Activated CD4-positive, alpha-beta T cell treated with anti-CD3 and anti-CD28 coated beads for 36 hours (primary cell): ENCODE measurements around the gene GMNN. TPM values are rescaled to one million over a fixed set of nuclear protein-coding genes. Genes with fewer than 3 reads are reported as not detected.

Experiments used
- ATAC-seq: fragments of 200-7000 bp; cut with Tn5 transposase; one replicate; pipeline ENCODE4 v1.10.0; 2021; ENCODE audit warnings: mild to moderate bottlenecking, moderate library complexity
- CTCF ChIA-PET: fragments of 350-600 bp; sonication (Branson Sonifier 250); formaldehyde crosslinking; loops from one replicate; lab custom pipeline; 2021; ENCODE audit warnings: antibody characterized with exemption; lab: Charles Lee
- POLR2A ChIA-PET: fragments of 350-600 bp; sonication (Branson Sonifier 250); formaldehyde crosslinking; loops from one replicate; lab custom pipeline; 2021; ENCODE audit warnings: antibody characterized with exemption, inconsistent platforms; lab: Charles Lee
- DNase-seq: peaks from one replicate; pipeline ENCODE4 v3.0.0-alpha.2; 2020
- H3K27ac Mint-ChIP-seq: one replicate; pipeline ENCODE4 v1.8.0; 2021; ENCODE audit warnings: mixed read lengths
- H3K27me3 Mint-ChIP-seq: one replicate; pipeline ENCODE4 v1.8.0; 2021; ENCODE audit warnings: mixed read lengths
- H3K36me3 Mint-ChIP-seq: one replicate; pipeline ENCODE4 v1.8.0; 2021; ENCODE audit warnings: low read depth, mixed read lengths
- H3K4me1 Mint-ChIP-seq: one replicate; pipeline ENCODE4 v1.8.0; 2021; ENCODE audit warnings: mixed read lengths
- H3K4me3 Mint-ChIP-seq: one replicate; pipeline ENCODE4 v1.8.0; 2021; ENCODE audit warnings: mild to moderate bottlenecking, moderate library complexity, mixed read lengths
- H3K9me3 Mint-ChIP-seq: one replicate; pipeline ENCODE4 v1.8.0; 2021; ENCODE audit warnings: low read depth, mixed read lengths
- intact Hi-C, 2 experiments: fragments of 100-400 bp; cut with DNase I in 1 of 2; cut with micrococcal nuclease in 1 of 2; formaldehyde crosslinking; loops; one replicate each; pipeline versions ENCODE4 v1.14.2 to v1.15.1; 2022 to 2024; cut with DNase I, micrococcal nuclease
- total RNA-seq, 2 experiments: library from RNA; stranded (reverse); gene quantifications; one replicate each; pipeline ENCODE4 v1.2.3, GENCODE V29; 2021

GMNN gene
- total RNA-seq, 2 experiments from 2014 or later: 74.0 to 76.1 TPM

GRCh38 chr6:24799541-24799915 lies 24.8 kb downstream of the GMNN start:
- no peak overlapping the region for H3K4me3 Mint-ChIP-seq
- peak overlapping the region; percentile 37 for H3K27ac Mint-ChIP-seq
- peaks cover 16% of the 10 kb centered on the region for H3K36me3 Mint-ChIP-seq
- intact Hi-C loops: loop anchor here in 1 of 2 experiments (5.0 kb wide), 1 partner anchor 273 kb away; no protein-coding TSS in a partner anchor
- no peaks in the 10 kb centered on the region for H3K9me3 Mint-ChIP-seq
- ATAC-seq: no peak
- POLR2A ChIA-PET: no interaction called here
- peaks cover 33% of the 10 kb centered on the region for H3K4me1 Mint-ChIP-seq
- CTCF ChIA-PET: no interaction called here
- no peaks in the 10 kb centered on the region for H3K27me3 Mint-ChIP-seq
- no peak for DNase-seq

GRCh38 chr6:24802271-24803059 lies 27.7 kb downstream of the GMNN start:
- peaks cover 19% of the 10 kb centered on the region for H3K4me1 Mint-ChIP-seq
- ChIA-PET CTCF (no interaction called here), POLR2A (no interaction called here)
- no peak overlapping the region for H3K4me3 Mint-ChIP-seq
- H3K27ac Mint-ChIP-seq: no peak overlapping the region
- H3K27me3 Mint-ChIP-seq: no peaks in the 10 kb centered on the region
- peaks cover 24% of the 10 kb centered on the region for H3K36me3 Mint-ChIP-seq
- ATAC-seq (no peak), DNase-seq (no peak)
- intact Hi-C loops: no loop called here
- no peaks in the 10 kb centered on the region for H3K9me3 Mint-ChIP-seq

- no peak for DNase-seq
- H3K27me3 Mint-ChIP-seq: no peaks in the 10 kb centered on the region
- ChIA-PET POLR2A (no interaction called here), CTCF (interaction anchor here (0.5 to 1.7 kb wide), 2 partner anchors 11 to 118 kb away, joined by 3 to 4 read pairs; no protein-coding TSS in a partner anchor)
- ATAC-seq: no peak
- no peak overlapping the region for H3K27ac Mint-ChIP-seq
- peaks cover 27% of the 10 kb centered on the region for H3K36me3 Mint-ChIP-seq
- intact Hi-C loops: no loop called here
- no peaks in the 10 kb centered on the region for H3K4me1 Mint-ChIP-seq
- H3K4me3 Mint-ChIP-seq: no peak overlapping the region
- H3K9me3 Mint-ChIP-seq: no peaks in the 10 kb centered on the region
Measured at GRCh38 chr6:24807584-24807983, 32.8 kb downstream of the GMNN start.

GRCh38 chr6:24809728-24810127 lies 35.0 kb downstream of the GMNN start:
- ChIA-PET CTCF (no interaction called here), POLR2A (no interaction called here)
- Mint-ChIP-seq H3K27me3 (no peaks in the 10 kb centered on the region), H3K4me3 (no peak overlapping the region), H3K9me3 (no peaks in the 10 kb centered on the region), H3K4me1 (no peaks in the 10 kb centered on the region), H3K36me3 (peaks cover 23% of the 10 kb centered on the region), H3K27ac (no peak overlapping the region)
- intact Hi-C loops: no loop called here
- no peak for ATAC-seq
- no peak for DNase-seq

- Mint-ChIP-seq H3K9me3 (no peaks in the 10 kb centered on the region), H3K4me1 (peaks cover 3% of the 10 kb centered on the region), H3K4me3 (no peak overlapping the region), H3K27me3 (no peaks in the 10 kb centered on the region), H3K36me3 (peaks cover 29% of the 10 kb centered on the region), H3K27ac (no peak overlapping the region)
- ATAC-seq: no peak
- POLR2A ChIA-PET: no interaction called here
- DNase-seq: no peak
- intact Hi-C loops: no loop called here
- CTCF ChIA-PET: no interaction called here
Measured at GRCh38 chr6:24818346-24818745, 43.6 kb downstream of the GMNN start.

GRCh38 chr6:24821860-24822444 lies 47.2 kb downstream of the GMNN start:
- Mint-ChIP-seq H3K4me3 (no peak overlapping the region), H3K36me3 (peaks cover 42% of the 10 kb centered on the region), H3K27me3 (no peaks in the 10 kb centered on the region), H3K9me3 (no peaks in the 10 kb centered on the region), H3K4me1 (peaks cover 3% of the 10 kb centered on the region), H3K27ac (peak overlapping the region; percentile 72)
- no peak for DNase-seq
- ChIA-PET POLR2A (no interaction called here), CTCF (interaction anchor here (0.7 to 2.0 kb wide), 6 partner anchors 13 to 196 kb away, joined by 3 to 6 read pairs (median 4); no protein-coding TSS in a partner anchor)
- ATAC-seq: no peak
- intact Hi-C loops: no loop called here

- peaks cover 3% of the 10 kb centered on the region for H3K4me1 Mint-ChIP-seq
- CTCF ChIA-PET: interaction anchor here (0.8 to 1.3 kb wide), 3 partner anchors 13 to 184 kb away, joined by 3 to 6 read pairs (median 4); no protein-coding TSS in a partner anchor
- H3K27ac Mint-ChIP-seq: no peak overlapping the region
- peaks cover 45% of the 10 kb centered on the region for H3K36me3 Mint-ChIP-seq
- intact Hi-C loops: no loop called here
- no peak overlapping the region for H3K4me3 Mint-ChIP-seq
- ATAC-seq: no peak
- POLR2A ChIA-PET: no interaction called here
- no peak for DNase-seq
- H3K9me3 Mint-ChIP-seq: no peaks in the 10 kb centered on the region
- no peaks in the 10 kb centered on the region for H3K27me3 Mint-ChIP-seq
Measured at GRCh38 chr6:24822696-24823095, 48.0 kb downstream of the GMNN start.

- H3K9me3 Mint-ChIP-seq: no peaks in the 10 kb centered on the region
- H3K4me1 Mint-ChIP-seq: peaks cover 3% of the 10 kb centered on the region
- ATAC-seq (no peak), DNase-seq (no peak)
- intact Hi-C loops: no loop called here
- ChIA-PET CTCF (no interaction called here), POLR2A (no interaction called here)
- no peak overlapping the region for H3K27ac Mint-ChIP-seq
- H3K27me3 Mint-ChIP-seq: no peaks in the 10 kb centered on the region
- no peak overlapping the region for H3K4me3 Mint-ChIP-seq
- peaks cover 44% of the 10 kb centered on the region for H3K36me3 Mint-ChIP-seq
Measured at GRCh38 chr6:24823185-24823584, 48.4 kb downstream of the GMNN start.

- peaks cover 40% of the 10 kb centered on the region for H3K36me3 Mint-ChIP-seq
- DNase-seq (no peak), ATAC-seq (no peak)
- intact Hi-C loops: no loop called here
- peaks cover 3% of the 10 kb centered on the region for H3K4me1 Mint-ChIP-seq
- no peaks in the 10 kb centered on the region for H3K9me3 Mint-ChIP-seq
- H3K4me3 Mint-ChIP-seq: no peak overlapping the region
- H3K27ac Mint-ChIP-seq: peak overlapping the region; percentile 4
- H3K27me3 Mint-ChIP-seq: no peaks in the 10 kb centered on the region
- ChIA-PET POLR2A (no interaction called here), CTCF (interaction anchor here (0.6 to 1.1 kb wide), 2 partner anchors 191 to 194 kb away, joined by 4 read pairs; no protein-coding TSS in a partner anchor)
Measured at GRCh38 chr6:24824142-24824938, 49.6 kb downstream of the GMNN start.

- no peaks in the 10 kb centered on the region for H3K9me3 Mint-ChIP-seq
- POLR2A ChIA-PET: no interaction called here
- H3K4me1 Mint-ChIP-seq: peaks cover 5% of the 10 kb centered on the region
- ATAC-seq (no peak), DNase-seq (no peak)
- intact Hi-C loops: no loop called here
- H3K27ac Mint-ChIP-seq: no peak overlapping the region
- no peak overlapping the region for H3K4me3 Mint-ChIP-seq
- no peaks in the 10 kb centered on the region for H3K27me3 Mint-ChIP-seq
- CTCF ChIA-PET: interaction anchor here (0.6 kb wide), 1 partner anchor 219 kb away, joined by 3 read pairs; no protein-coding TSS in a partner anchor
- H3K36me3 Mint-ChIP-seq: peaks cover 44% of the 10 kb centered on the region
Measured at GRCh38 chr6:24825130-24825630, 50.4 kb downstream of the GMNN start.

DNA sequence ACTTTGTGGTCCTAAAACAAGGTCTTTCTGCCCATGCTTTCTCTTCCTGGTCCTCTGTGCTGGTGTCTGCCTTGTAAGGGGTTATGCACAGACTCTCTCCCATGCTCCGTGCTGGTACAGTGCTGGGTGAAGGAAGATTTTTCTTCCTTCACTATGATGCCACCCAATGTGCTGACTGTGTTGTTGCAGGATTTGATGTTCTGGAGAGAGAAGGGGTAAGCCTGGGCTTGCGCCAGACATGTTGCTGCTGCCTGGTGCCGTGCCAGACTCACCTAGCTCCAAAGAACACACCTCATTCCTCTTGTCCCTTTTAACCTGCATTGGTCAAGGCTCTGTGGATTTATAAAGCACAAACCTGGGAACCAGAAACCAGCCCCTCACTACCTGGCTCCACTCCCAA lies 52.4 kb downstream of the GMNN start:
- CTCF ChIA-PET: interaction anchor here (2.2 kb wide), 1 partner anchor 190 kb away, joined by 6 read pairs; no protein-coding TSS in a partner anchor
- POLR2A ChIA-PET: no interaction called here
- Mint-ChIP-seq H3K9me3 (no peaks in the 10 kb centered on the region), H3K4me3 (no peak overlapping the region), H3K36me3 (peaks cover 42% of the 10 kb centered on the region), H3K27ac (peak overlapping the region; percentile 55), H3K4me1 (peaks cover 11% of the 10 kb centered on the region), H3K27me3 (no peaks in the 10 kb centered on the region)
- DNase-seq: no peak
- no peak for ATAC-seq
- intact Hi-C loops: no loop called here
